ENCODE results near the gene LINC00237.

Gene LINC00237

DNA sequence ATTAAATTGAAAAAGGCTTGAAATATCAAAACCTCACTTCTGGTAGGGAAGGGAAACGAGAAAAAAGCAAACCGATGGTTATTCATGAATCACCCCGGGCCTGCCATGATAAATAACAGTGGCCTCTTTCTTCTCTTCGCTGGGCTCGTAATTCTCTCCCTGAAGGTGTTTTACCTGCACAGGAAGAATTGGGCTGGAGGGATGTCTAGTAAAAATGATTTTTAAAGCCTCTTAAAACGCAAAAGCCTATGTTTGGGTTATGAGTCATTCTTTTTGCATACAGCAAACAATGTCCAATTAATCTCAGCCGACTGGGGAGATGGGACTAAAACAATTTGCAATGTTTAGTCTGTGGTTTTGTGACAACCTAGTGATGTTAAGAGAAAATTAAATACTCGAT is 16.8 kb downstream of the LINC00237 start:
- no peaks in the 10 kb centered on the region for H3K9me2 ChIP-seq (replicated peaks; ENCODE audit: insufficient read depth, low read length)
- no peaks in the 10 kb centered on the region for H3K79me2 ChIP-seq (ENCODE audit: low read length)
- no peak overlapping the region for H3K4me2 ChIP-seq (ENCODE audit: low read depth, low read length)
- no peaks in the 10 kb centered on the region for H3K9me3 ChIP-seq (replicated peaks; ENCODE audit: insufficient read depth, low read length)
- no peak overlapping the region for H2AFZ ChIP-seq (ENCODE audit: low read length)
- no peaks in the 10 kb centered on the region for H3K4me1 ChIP-seq (ENCODE audit: low read length)
- no peak for DNase-seq
- no peak overlapping the region for H3K4me3 ChIP-seq (ENCODE audit: low read length)
- TF ChIP-seq EZH2phosphoT487 (IDR thresholded peaks at IDR 0.05; ENCODE audit: low read length) (no peak), EZH2 (optimal IDR thresholded peaks at IDR 0.05; ENCODE audit: low read depth, low read length) (no peak), CTCF (IDR thresholded peaks at IDR 0.05; ENCODE audit: low read length) (no peak)
- no peaks in the 10 kb centered on the region for H3K27me3 ChIP-seq (replicated peaks; ENCODE audit: insufficient read depth, low read length)
- H3F3A ChIP-seq (ENCODE audit: insufficient read depth, low read length): no peaks in the 10 kb centered on the region
- H3K27ac ChIP-seq (ENCODE audit: low read length): no peak overlapping the region
- no peak overlapping the region for H3K9ac ChIP-seq (ENCODE audit: low read length)
- no peaks in the 10 kb centered on the region for H3K36me3 ChIP-seq (replicated peaks; ENCODE audit: insufficient read depth, low read length)
- no peaks in the 10 kb centered on the region for H4K20me1 ChIP-seq (ENCODE audit: insufficient read depth, low read length)

- H3K79me2 ChIP-seq (ENCODE audit: low read length): no peaks in the 10 kb centered on the region
- no peaks in the 10 kb centered on the region for H3K36me3 ChIP-seq (replicated peaks; ENCODE audit: insufficient read depth, low read length)
- no peaks in the 10 kb centered on the region for H3F3A ChIP-seq (ENCODE audit: insufficient read depth, low read length)
- no peak overlapping the region for H3K27ac ChIP-seq (ENCODE audit: low read length)
- no peaks in the 10 kb centered on the region for H3K4me1 ChIP-seq (ENCODE audit: low read length)
- no peaks in the 10 kb centered on the region for H4K20me1 ChIP-seq (ENCODE audit: insufficient read depth, low read length)
- no peaks in the 10 kb centered on the region for H3K27me3 ChIP-seq (replicated peaks; ENCODE audit: insufficient read depth, low read length)
- DNase-seq: no peak
- no peaks in the 10 kb centered on the region for H3K9me2 ChIP-seq (replicated peaks; ENCODE audit: insufficient read depth, low read length)
- no peak overlapping the region for H3K4me2 ChIP-seq (ENCODE audit: low read depth, low read length)
- H2AFZ ChIP-seq (ENCODE audit: low read length): no peak overlapping the region
- no peak overlapping the region for H3K9ac ChIP-seq (ENCODE audit: low read length)
- H3K4me3 ChIP-seq (ENCODE audit: low read length): no peak overlapping the region
- no peaks in the 10 kb centered on the region for H3K9me3 ChIP-seq (replicated peaks; ENCODE audit: insufficient read depth, low read length)
- TF ChIP-seq EZH2 (optimal IDR thresholded peaks at IDR 0.05; ENCODE audit: low read depth, low read length) (no peak), EZH2phosphoT487 (IDR thresholded peaks at IDR 0.05; ENCODE audit: low read length) (no peak), CTCF (IDR thresholded peaks at IDR 0.05; ENCODE audit: low read length) (no peak)
These were observed 18.2 kb downstream of the LINC00237 start for GRCh38 chr20:21087862-21088540.

DNA sequence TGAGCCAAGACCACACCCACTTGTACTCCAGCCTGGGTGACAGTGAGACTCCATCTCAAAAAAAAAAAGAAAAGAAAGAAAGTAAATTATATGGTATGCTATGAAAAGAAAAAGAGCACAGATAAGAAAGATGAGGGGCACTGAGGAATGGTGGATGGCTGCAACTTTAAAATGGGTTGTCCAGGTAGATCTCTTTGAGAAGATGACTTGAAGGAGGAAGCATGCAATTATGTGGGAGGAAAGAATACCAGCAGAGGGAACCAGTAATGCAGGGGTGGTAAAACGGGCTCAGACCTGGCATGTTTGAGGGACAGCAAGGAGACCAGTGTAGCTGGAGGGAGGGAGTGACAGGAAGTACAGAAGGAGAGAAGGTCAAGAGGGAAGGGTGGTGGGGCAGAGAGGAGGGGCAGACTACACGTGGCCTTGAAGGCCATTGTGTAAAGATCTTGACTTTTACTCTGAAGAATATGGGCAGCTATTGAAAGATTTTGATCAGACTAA is 22.3 kb downstream of the LINC00237 start:
- H4K20me1 ChIP-seq (ENCODE audit: insufficient read depth, low read length): no peaks in the 10 kb centered on the region
- H2AFZ ChIP-seq (ENCODE audit: low read length): no peak overlapping the region
- H3K4me2 ChIP-seq (ENCODE audit: low read depth, low read length): no peak overlapping the region
- TF ChIP-seq CTCF (IDR thresholded peaks at IDR 0.05; ENCODE audit: low read length) (no peak), EZH2phosphoT487 (IDR thresholded peaks at IDR 0.05; ENCODE audit: low read length) (no peak), EZH2 (optimal IDR thresholded peaks at IDR 0.05; ENCODE audit: low read depth, low read length) (no peak)
- no peaks in the 10 kb centered on the region for H3K27me3 ChIP-seq (replicated peaks; ENCODE audit: insufficient read depth, low read length)
- no peaks in the 10 kb centered on the region for H3K4me1 ChIP-seq (ENCODE audit: low read length)
- no peak overlapping the region for H3K27ac ChIP-seq (ENCODE audit: low read length)
- H3K79me2 ChIP-seq (ENCODE audit: low read length): no peaks in the 10 kb centered on the region
- no peak for DNase-seq
- no peak overlapping the region for H3K4me3 ChIP-seq (ENCODE audit: low read length)
- H3K36me3 ChIP-seq (replicated peaks; ENCODE audit: insufficient read depth, low read length): no peaks in the 10 kb centered on the region
- no peaks in the 10 kb centered on the region for H3K9me3 ChIP-seq (replicated peaks; ENCODE audit: insufficient read depth, low read length)
- no peaks in the 10 kb centered on the region for H3K9me2 ChIP-seq (replicated peaks; ENCODE audit: insufficient read depth, low read length)
- H3K9ac ChIP-seq (ENCODE audit: low read length): no peak overlapping the region
- H3F3A ChIP-seq (ENCODE audit: insufficient read depth, low read length): no peaks in the 10 kb centered on the region

Measured in MM.1S (cell line).